OCI-LY1 (cell line): ENCODE results near the gene MFRP.

Source experiments
- H2AFZ ChIP-seq: fragments of 200-600 bp; sonication (generic), shearing (Covaris generic); 2 replicates; pipeline ENCODE4 v1.6.0; 2014; ENCODE audit warnings: antibody characterized with exemption, mild to moderate bottlenecking, low read length
- H3F3A ChIP-seq: fragments of 200-600 bp; sonication (generic), shearing (Covaris generic); 2 replicates; pipeline ENCODE4 v1.6.0; 2014; ENCODE audit warnings: mild to moderate bottlenecking, antibody characterized with exemption, low read length, moderate library complexity; ENCODE audit not compliant: insufficient read depth
- H3K27ac ChIP-seq: fragments of 200-600 bp; sonication (generic); 2 replicates; pipeline ENCODE4 v1.5.1; 2014; ENCODE audit warnings: low read length, mixed run types, mild to moderate bottlenecking, low read depth; ENCODE audit not compliant: poor library complexity, severe bottlenecking
- H3K27me3 ChIP-seq: fragments of 200-600 bp; sonication (generic); 2 replicates; pipeline ENCODE4 v1.6.0; 2014; ENCODE audit warnings: antibody characterized with exemption, mild to moderate bottlenecking, low read length, moderate library complexity; ENCODE audit not compliant: insufficient read depth
- H3K36me3 ChIP-seq: fragments of 200-600 bp; sonication (generic); 2 replicates; pipeline ENCODE4 v1.6.1; 2014; ENCODE audit warnings: mild to moderate bottlenecking, antibody characterized with exemption, low read length, moderate library complexity, mixed read lengths; ENCODE audit not compliant: insufficient read depth
- H3K4me1 ChIP-seq: fragments of 200-600 bp; sonication (generic); 2 replicates; pipeline ENCODE4 v1.5.1; 2014; ENCODE audit warnings: mild to moderate bottlenecking, low read length, moderate library complexity; ENCODE audit not compliant: insufficient read depth, severe bottlenecking
- H3K4me2 ChIP-seq: fragments of 200-600 bp; sonication (generic), shearing (Covaris generic); 2 replicates; pipeline ENCODE4 v1.6.1; 2014; ENCODE audit warnings: low read length
- H3K4me3 ChIP-seq: fragments of 200-600 bp; sonication (generic); 2 replicates; pipeline ENCODE4 v1.5.1; 2014; ENCODE audit warnings: low read length, low read depth, mild to moderate bottlenecking, mixed read lengths; ENCODE audit not compliant: poor library complexity, severe bottlenecking
- H3K79me2 ChIP-seq: fragments of 200-600 bp; shearing (Covaris generic); 2 replicates; pipeline ENCODE4 v1.6.1; 2016; ENCODE audit warnings: mixed run types, low read length, mixed read lengths; ENCODE audit not compliant: insufficient read depth
- H3K9ac ChIP-seq: fragments of 200-600 bp; sonication (generic), shearing (Covaris generic); 2 replicates; pipeline ENCODE4 v1.6.1; 2014; ENCODE audit warnings: mild to moderate bottlenecking, low read length, mixed read lengths
- H3K9me2 ChIP-seq: fragments of 200-600 bp; sonication (generic), shearing (Covaris generic); 2 replicates; pipeline ENCODE4 v1.6.1; 2014; ENCODE audit warnings: low read depth, mild to moderate bottlenecking, low read length, mixed read lengths
- H3K9me3 ChIP-seq: fragments of 200-600 bp; shearing (Covaris generic); 2 replicates; pipeline ENCODE4 v1.6.1; 2014; ENCODE audit warnings: low read length, mixed read lengths
- H4K20me1 ChIP-seq: fragments of 200-600 bp; sonication (generic), shearing (Covaris generic); 2 replicates; pipeline ENCODE4 v1.6.0; 2016; ENCODE audit warnings: mild to moderate bottlenecking, low read length; ENCODE audit not compliant: insufficient read depth
- CTCF ChIP-seq: fragments of 200-600 bp; sonication (generic), shearing (Covaris generic); IDR thresholded peaks from 2 replicates; pipeline ENCODE4 v1.5.1; 2017; ENCODE audit warnings: mild to moderate bottlenecking, antibody characterized with exemption, low read length, moderate library complexity, mixed read lengths
- EZH2 ChIP-seq: fragments of 200-600 bp; sonication (generic), shearing (Covaris generic); IDR thresholded peaks from 2 replicates; pipeline ENCODE4 v1.8.0; 2017; ENCODE audit warnings: borderline replicate concordance, mixed run types, mild to moderate bottlenecking, antibody characterized with exemption, low read length, moderate library complexity, mixed read lengths

The MFRP gene

DNA sequence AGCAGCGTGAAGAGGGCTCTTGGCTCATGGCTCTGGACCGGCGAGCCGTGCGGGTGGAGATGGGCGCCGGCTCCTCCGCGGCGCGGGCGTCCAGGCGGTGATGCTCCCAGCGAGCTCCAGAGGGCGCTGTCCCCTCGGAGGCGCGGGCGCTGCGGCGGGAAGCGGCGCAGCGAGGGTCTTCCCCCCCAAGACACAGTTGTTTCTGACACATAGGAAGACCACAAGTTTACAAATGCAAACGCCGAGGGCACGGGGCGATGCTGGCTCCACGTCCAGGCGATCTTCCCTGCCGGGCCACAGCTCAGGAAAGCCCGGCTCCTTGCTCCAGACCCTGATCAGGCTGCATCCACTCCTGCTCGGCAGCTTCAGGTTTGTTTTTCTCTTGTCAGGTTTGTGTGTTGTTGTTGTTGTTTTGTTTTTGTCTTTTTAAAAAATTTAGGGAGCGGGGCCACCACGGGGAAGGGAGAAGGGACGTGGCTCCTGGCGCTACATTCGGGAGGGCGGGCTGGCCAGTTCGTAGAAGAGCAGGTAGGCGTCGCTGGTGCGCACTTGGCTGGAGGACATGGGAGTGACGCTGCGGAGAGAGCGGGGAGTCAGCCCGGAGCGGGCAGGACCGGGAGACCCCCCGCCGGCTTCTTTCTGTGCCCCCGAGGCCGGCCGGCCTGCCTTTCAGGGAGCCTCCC is 10.0 kb upstream of the MFRP start:
- Histone ChIP-seq H3F3A (no peaks in the 10 kb centered on the region), H3K9me2 (no peaks in the 10 kb centered on the region), H3K36me3 (no peaks in the 10 kb centered on the region), H3K9me3 (no peaks in the 10 kb centered on the region), H3K4me3 (peak overlapping the region; percentile 69), H3K79me2 (no peaks in the 10 kb centered on the region), H3K27me3 (no peaks in the 10 kb centered on the region), H3K27ac (peak overlapping the region; percentile 98), H4K20me1 (no peaks in the 10 kb centered on the region), H3K9ac (peak overlapping the region; percentile 80), H3K4me1 (peaks cover 53% of the 10 kb centered on the region), H3K4me2 (peak overlapping the region; percentile 85), H2AFZ (peak overlapping the region; percentile 76)
- TF ChIP-seq CTCF (peak; percentile 82), EZH2 (no peak)

GRCh38 chr11:119355091-119355843 is 8.8 kb upstream of the MFRP start:
- Histone ChIP-seq H2AFZ (no peak overlapping the region), H3K4me1 (peaks cover 41% of the 10 kb centered on the region), H3K4me2 (no peak overlapping the region), H3K27me3 (no peaks in the 10 kb centered on the region), H3K79me2 (no peaks in the 10 kb centered on the region), H3K4me3 (no peak overlapping the region), H3K27ac (no peak overlapping the region), H4K20me1 (no peaks in the 10 kb centered on the region), H3K36me3 (no peaks in the 10 kb centered on the region), H3K9ac (no peak overlapping the region), H3K9me3 (no peaks in the 10 kb centered on the region), H3K9me2 (no peaks in the 10 kb centered on the region), H3F3A (no peaks in the 10 kb centered on the region)
- TF ChIP-seq CTCF (no peak), EZH2 (no peak)

DNA sequence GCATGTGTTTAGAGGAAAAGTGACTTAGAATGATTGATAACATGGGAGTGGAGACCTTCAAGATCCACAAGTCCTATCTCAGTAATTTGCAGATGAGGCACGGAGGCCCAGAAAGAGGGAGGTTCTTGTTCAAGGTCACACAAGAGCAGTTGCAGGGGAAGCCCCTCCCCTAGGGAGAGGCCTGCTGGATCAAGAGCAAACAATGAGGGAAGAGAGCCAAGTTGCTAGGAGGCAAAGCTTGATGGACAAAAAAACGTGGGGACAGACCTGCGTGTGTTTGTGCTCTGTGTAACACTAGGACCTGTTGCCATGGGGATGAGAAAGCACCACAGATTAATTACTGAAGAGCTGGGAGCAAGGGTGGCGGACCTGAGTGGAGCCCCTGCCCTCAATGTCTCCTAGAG is 6.4 kb upstream of the MFRP start:
- Histone ChIP-seq H4K20me1 (no peaks in the 10 kb centered on the region), H3K27me3 (no peaks in the 10 kb centered on the region), H3K27ac (no peak overlapping the region), H3K79me2 (no peaks in the 10 kb centered on the region), H3K36me3 (no peaks in the 10 kb centered on the region), H3K4me3 (no peak overlapping the region), H3K9ac (no peak overlapping the region), H3K9me2 (no peaks in the 10 kb centered on the region), H3K9me3 (no peaks in the 10 kb centered on the region), H3K4me2 (no peak overlapping the region), H3F3A (no peaks in the 10 kb centered on the region), H3K4me1 (peaks cover 16% of the 10 kb centered on the region), H2AFZ (no peak overlapping the region)
- TF ChIP-seq CTCF (no peak), EZH2 (no peak)
